Endothelial cell of umbilical vein (primary cell): ENCODE measurements around the gene SLC36A3.

ENCODE experiments used
- EZH2 ChIP-seq: IDR thresholded peaks from 2 replicates; pipeline ENCODE4 v1.6.1; 2012; ENCODE audit warnings: borderline replicate concordance, low read depth, mild to moderate bottlenecking, moderate library complexity, low read length, inconsistent platforms; ENCODE audit not compliant: severe bottlenecking
- FOS ChIP-seq: IDR thresholded peaks from 2 replicates; pipeline ENCODE4 v1.6.1; 2011; ENCODE audit warnings: mild to moderate bottlenecking, low read length, moderate library complexity, borderline replicate concordance; ENCODE audit not compliant: insufficient read depth
- GATA2 ChIP-seq: IDR thresholded peaks from 2 replicates; pipeline ENCODE4 v1.7.0; 2011; ENCODE audit warnings: low read depth, mild to moderate bottlenecking, moderate library complexity, mixed read lengths, low read length; ENCODE audit not compliant: insufficient read length, insufficient read depth
- JUN ChIP-seq: IDR thresholded peaks from 2 replicates; pipeline ENCODE4 v1.6.1; 2011; ENCODE audit warnings: borderline replicate concordance, low read depth; ENCODE audit not compliant: insufficient read length, insufficient read depth
- MYC ChIP-seq: IDR thresholded peaks from one replicate; pipeline ENCODE4 v1.6.1; 2011; ENCODE audit warnings: mild to moderate bottlenecking, low read depth, low read length
- POLR2A ChIP-seq: IDR thresholded peaks from 2 replicates; pipeline ENCODE4 v1.6.1; 2012; ENCODE audit warnings: low read depth, mild to moderate bottlenecking, control low read depth, low read length
- POLR2AphosphoS5 ChIP-seq: IDR thresholded peaks from 2 replicates; pipeline ENCODE4 v1.6.1; 2012; ENCODE audit warnings: low read depth, mild to moderate bottlenecking, control low read depth, low read length, moderate library complexity; ENCODE audit not compliant: insufficient read depth
- TF ChIP-seq, protein P1 (sequence below): IDR thresholded peaks from 2 replicates; pipeline ENCODE4 v1.6.1; 2011; ENCODE audit not compliant: insufficient read depth, insufficient read length
- TF ChIP-seq, protein P2 (sequence below), 2 donors: IDR thresholded peaks; 1 replicate in 1 of 2; 2 replicates in 1 of 2; pipeline ENCODE4 v1.5.1; 2011; ENCODE audit warnings: low read length in 2 of 2, mild to moderate bottlenecking in 2 of 2, moderate library complexity in 2 of 2, control low read depth in 1 of 2, inconsistent platforms in 1 of 2, low read depth in 1 of 2; ENCODE audit not compliant: insufficient read depth in 1 of 2; ENCODE audit errors: extremely low read depth in 1 of 2

GRCh38 chr5:151234476-151235238 lies 68.9 kb downstream of the SLC36A3 start:
- TF ChIP-seq, protein P1, sequence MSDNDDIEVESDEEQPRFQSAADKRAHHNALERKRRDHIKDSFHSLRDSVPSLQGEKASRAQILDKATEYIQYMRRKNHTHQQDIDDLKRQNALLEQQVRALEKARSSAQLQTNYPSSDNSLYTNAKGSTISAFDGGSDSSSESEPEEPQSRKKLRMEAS: no peak
- TF ChIP-seq, protein P2, sequence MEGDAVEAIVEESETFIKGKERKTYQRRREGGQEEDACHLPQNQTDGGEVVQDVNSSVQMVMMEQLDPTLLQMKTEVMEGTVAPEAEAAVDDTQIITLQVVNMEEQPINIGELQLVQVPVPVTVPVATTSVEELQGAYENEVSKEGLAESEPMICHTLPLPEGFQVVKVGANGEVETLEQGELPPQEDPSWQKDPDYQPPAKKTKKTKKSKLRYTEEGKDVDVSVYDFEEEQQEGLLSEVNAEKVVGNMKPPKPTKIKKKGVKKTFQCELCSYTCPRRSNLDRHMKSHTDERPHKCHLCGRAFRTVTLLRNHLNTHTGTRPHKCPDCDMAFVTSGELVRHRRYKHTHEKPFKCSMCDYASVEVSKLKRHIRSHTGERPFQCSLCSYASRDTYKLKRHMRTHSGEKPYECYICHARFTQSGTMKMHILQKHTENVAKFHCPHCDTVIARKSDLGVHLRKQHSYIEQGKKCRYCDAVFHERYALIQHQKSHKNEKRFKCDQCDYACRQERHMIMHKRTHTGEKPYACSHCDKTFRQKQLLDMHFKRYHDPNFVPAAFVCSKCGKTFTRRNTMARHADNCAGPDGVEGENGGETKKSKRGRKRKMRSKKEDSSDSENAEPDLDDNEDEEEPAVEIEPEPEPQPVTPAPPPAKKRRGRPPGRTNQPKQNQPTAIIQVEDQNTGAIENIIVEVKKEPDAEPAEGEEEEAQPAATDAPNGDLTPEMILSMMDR (IDR thresholded peaks at IDR 0.05; ENCODE audit: extremely low read depth in 1 of 2, insufficient read depth in 1 of 2, low read depth in 1 of 2, low read length in 2 of 2): no peak
- no peak for TF ChIP-seq POLR2A
- no peak for TF ChIP-seq EZH2
- TF ChIP-seq GATA2: no peak
- TF ChIP-seq POLR2AphosphoS5: no peak
- no peak for TF ChIP-seq MYC
- no peak for TF ChIP-seq FOS
- no peak for TF ChIP-seq JUN
